ENCODE results near the gene PARM1. TPM values are rescaled to one million over a fixed set of nuclear protein-coding genes. Genes with fewer than 3 reads are reported as not detected.
"Not testable (repeated sequence)": the region's sequence is repeated elsewhere in the genome, so short reads cannot be mapped to it uniquely, and the experiment has no call there.

PARM1 gene
- total RNA-seq, 1 donor = 0.63 TPM

DNA sequence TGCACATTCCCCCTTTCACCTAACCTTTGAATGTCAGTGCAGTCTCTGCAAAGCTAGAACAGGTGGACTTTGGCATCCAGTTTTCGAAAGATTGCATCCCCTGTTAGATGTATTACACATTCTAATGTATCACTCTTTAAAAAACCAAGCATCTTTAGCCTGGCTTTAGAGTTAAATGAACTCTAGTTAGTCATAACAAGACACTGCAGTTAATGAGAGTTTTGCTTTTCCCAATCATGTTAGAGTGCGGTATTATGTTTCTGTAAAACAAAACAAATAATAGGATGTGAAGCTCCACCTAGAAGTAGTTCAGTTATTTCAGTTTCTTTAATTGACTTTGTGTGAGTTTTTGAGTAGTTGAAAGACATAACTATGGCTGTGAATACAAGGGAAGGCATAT, 42.2 kb downstream of the PARM1 start:
- TF ChIP-seq, protein P1, sequence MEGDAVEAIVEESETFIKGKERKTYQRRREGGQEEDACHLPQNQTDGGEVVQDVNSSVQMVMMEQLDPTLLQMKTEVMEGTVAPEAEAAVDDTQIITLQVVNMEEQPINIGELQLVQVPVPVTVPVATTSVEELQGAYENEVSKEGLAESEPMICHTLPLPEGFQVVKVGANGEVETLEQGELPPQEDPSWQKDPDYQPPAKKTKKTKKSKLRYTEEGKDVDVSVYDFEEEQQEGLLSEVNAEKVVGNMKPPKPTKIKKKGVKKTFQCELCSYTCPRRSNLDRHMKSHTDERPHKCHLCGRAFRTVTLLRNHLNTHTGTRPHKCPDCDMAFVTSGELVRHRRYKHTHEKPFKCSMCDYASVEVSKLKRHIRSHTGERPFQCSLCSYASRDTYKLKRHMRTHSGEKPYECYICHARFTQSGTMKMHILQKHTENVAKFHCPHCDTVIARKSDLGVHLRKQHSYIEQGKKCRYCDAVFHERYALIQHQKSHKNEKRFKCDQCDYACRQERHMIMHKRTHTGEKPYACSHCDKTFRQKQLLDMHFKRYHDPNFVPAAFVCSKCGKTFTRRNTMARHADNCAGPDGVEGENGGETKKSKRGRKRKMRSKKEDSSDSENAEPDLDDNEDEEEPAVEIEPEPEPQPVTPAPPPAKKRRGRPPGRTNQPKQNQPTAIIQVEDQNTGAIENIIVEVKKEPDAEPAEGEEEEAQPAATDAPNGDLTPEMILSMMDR (IDR thresholded peaks at IDR 0.05; ENCODE audit: insufficient read depth, low read length) = no peak
- DNase-seq (ENCODE audit: low read depth) = no peak
- no peak overlapping the region for H3K4me3 ChIP-seq (ENCODE audit: low read depth, low read length)

DNA sequence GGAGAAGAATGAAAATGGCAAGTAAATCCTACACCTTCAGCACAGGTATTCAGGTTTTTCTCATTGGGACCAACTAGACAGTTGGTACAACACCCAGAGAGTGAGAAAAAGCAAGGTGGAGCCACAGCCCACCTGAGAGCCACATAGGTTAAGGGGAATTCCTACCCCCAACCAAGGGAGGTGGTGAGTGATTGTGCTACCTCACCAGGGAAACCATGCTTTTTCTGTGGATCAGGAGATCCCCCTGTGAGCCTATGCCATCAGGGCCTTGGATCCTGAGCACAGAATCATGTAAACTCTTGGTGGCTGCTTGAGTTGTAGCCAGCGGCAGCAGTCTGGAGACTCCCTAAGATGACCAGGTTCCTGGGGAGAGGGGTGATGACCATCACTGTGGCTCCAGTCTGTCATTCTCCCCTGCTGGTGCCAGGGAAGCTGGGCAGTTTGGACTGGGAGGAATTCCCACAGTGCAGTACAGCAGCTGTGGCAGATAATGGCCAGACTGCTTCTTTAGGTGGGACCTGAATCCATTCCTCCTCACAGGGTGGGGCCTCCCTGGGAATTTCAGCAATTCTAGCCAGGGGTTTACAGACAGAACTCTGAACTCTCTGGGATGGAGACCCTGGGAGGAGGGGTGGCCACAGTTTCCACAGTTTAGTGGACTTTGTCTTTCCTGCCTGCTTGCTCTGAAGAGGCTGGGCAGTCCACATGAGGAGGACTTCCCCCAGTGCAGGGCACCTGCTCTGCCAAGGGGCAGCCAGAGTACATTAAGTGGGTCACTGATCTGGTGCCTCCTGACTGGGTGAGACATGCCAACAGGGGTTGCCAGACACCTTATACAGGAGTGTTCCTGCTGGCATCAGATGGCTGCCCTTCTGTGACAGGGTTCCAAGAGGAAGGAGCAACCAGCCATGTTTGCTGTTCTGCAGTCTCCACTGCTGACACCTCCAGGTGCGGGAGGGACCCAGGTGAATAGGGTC, 43.2 kb downstream of the PARM1 start:
- TF ChIP-seq, protein P1 (IDR thresholded peaks at IDR 0.05; ENCODE audit: insufficient read depth, low read length) = no peak
- DNase-seq (ENCODE audit: low read depth) = no peak
- no peak overlapping the region for H3K4me3 ChIP-seq (ENCODE audit: low read depth, low read length)

DNA sequence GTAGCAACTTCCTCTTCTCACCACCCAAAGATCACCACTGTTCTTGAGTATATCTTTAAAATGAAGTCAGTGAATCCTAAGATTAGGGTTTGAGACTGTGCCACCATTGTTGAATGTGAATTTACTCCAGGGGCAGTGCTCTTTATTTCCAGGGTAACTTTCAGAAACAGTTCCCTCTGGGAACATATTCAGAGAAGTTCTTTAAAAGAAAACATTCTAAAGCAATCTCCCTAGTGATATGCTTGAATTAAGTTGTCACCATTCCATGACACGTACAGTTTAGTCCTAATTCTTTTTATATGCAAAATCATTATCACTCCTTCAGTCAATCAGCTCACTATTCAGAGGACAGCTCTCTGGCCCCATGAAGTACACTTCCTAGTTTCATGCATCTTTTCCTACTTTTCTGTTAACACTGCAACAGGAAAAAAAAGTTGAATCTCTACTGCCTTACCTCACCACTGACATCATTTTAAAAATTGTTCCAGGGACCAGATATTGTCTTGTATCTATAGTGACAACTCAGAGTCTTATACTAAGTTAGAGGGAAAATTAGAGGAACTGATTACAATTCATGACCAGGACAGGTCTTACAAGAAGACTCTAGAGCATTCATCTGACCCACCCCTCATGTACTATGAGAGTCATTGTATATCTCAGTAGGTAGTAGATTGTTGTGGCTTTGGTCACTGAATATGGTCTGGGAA, 49.8 kb downstream of the PARM1 start:
- no peak for DNase-seq (ENCODE audit: low read depth)
- H3K4me3 ChIP-seq (ENCODE audit: low read depth, low read length) = no peak overlapping the region
- TF ChIP-seq, protein P1 (IDR thresholded peaks at IDR 0.05; ENCODE audit: insufficient read depth, low read length) = no peak

DNA sequence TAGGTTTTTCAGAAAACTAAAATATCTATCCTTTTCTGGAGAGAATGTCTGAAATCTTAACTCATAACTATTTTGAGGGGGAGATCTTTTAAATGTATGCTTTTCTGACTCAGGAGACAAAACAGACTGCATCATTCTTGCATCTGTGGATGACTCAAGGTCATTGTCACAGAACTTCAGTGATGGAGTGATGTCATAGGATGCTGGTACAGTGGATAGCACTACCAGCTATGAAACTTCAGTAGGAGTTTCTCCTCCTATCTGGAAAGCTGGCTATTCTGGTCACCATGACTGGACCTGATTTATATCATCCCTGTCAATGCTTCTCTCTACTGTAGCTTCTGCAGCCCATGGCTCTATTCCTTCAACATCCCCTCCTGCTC, 50.3 kb downstream of the PARM1 start:
- H3K4me3 ChIP-seq (ENCODE audit: low read depth, low read length) = no peak overlapping the region
- TF ChIP-seq, protein P1 (IDR thresholded peaks at IDR 0.05; ENCODE audit: insufficient read depth, low read length) = no peak
- no peak for DNase-seq (ENCODE audit: low read depth)

DNA sequence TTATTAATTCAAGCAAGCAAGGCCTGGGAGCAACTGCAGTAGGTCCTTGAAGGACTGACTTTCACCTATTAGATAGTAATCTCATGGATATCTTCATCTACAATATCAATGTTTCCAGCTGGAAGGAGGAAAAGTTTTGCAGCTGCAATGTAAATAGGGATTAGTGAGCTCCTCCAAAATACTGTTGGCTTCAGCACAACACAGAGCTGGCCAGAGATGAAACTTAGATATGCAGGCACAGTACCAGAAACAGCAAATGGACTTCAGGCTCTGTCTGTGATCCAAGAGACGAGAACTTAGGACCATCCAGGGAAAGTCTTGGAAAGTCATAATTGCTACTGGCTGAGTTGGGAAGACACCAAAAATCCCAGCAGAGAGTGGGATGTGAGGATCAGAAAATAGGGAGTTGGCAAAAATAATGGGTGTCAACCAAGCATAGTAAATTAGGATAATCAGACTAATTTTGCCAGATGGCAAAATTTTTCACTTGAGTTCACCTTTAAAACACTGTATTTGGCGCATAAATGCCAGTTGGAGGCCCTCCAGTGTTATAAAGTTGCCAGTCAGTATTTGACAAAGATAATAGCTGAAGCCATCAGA, 57.5 kb downstream of the PARM1 start:
- H3K4me3 ChIP-seq (ENCODE audit: low read depth, low read length) = no peak overlapping the region
- DNase-seq (ENCODE audit: low read depth) = no peak
- TF ChIP-seq, protein P1 (IDR thresholded peaks at IDR 0.05; ENCODE audit: insufficient read depth, low read length) = no peak

DNA sequence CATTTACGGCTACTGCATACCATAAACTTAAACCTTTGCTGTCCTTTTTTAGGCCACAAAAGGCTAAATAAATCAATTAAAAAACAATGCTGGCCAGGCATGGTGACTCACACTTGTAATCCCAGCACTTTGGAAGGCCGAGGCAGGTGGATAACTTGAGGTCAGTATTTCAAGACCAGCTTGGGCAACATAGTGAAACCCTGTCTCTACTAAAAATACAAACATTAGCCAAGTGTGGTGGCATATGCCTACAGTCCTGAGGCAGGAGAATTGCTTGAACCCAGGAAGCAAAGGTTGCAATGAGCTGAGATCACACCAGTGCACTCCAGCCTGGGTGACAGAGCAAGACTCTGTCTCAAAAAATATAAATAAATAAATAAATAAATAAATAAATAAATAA, 61.5 kb downstream of the PARM1 start:
- not testable (repeated sequence) for DNase-seq (ENCODE audit: low read depth)

DNA sequence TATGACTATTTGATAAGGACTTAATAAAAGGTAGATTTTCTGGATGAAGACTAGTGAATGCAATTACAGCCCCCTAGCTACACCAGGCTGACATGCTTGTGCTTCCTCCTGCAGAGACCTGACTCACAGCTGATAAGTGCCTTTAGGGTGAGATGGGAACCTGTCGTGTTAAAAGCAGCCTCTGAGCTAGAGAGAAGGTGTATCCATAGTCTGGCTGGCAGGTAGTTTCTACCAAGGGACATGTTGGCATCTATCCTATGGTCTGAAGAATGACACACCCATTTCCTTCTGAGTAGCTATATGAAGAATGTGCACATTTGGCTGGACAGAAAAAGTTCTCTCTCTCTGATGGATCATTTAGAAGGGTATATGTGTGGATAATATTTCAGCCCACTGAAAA, 64.1 kb downstream of the PARM1 start:
- DNase-seq (ENCODE audit: low read depth) = no peak
- TF ChIP-seq, protein P1 (IDR thresholded peaks at IDR 0.05; ENCODE audit: insufficient read depth, low read length) = no peak

More for the DNA sequence above, 61.5 kb downstream of the PARM1 start:
- H3K4me3 ChIP-seq (ENCODE audit: low read depth, low read length) = not testable (repeated sequence)

More for the DNA sequence above, 64.1 kb downstream of the PARM1 start:
- no peak overlapping the region for H3K4me3 ChIP-seq (ENCODE audit: low read depth, low read length)

Measured in fibroblast of the aortic adventitia (primary cell).